Transverse colon (tissue), 4 donors: Measurements from ENCODE around the gene KRT84. TPM values are rescaled to one million over a fixed set of nuclear protein-coding genes. Genes with fewer than 3 reads are reported as not detected.

Experiments
- DNase-seq: peaks from one replicate; pipeline ENCODE4 v3.0.0-alpha.2; 2019
- H3K27ac ChIP-seq, 4 donors: fragments of 200-600 bp; sonication (generic); 2 replicates each; pipeline ENCODE4 v1.5.1; 2016 to 2018; ENCODE audit warnings: inconsistent platforms in 4 of 4
- H3K27me3 ChIP-seq: fragments of 200-600 bp; sonication (generic); 2 replicates; pipeline ENCODE4 v1.5.1; 2017; ENCODE audit warnings: inconsistent platforms
- H3K36me3 ChIP-seq, 4 donors: fragments of 200-600 bp; sonication (generic); 2 replicates each; pipeline ENCODE4 v1.5.1; 2017 to 2019; ENCODE audit warnings: inconsistent platforms in 4 of 4
- H3K4me1 ChIP-seq, 4 donors: fragments of 200-600 bp; sonication (generic); 2 replicates each; pipeline ENCODE4 v1.5.1; 2017 to 2020; ENCODE audit warnings: inconsistent platforms in 4 of 4
- H3K4me3 ChIP-seq, 4 donors: fragments of 200-600 bp; sonication (generic); 1 replicate in 1 of 4; 2 replicates in 3 of 4; pipeline versions ENCODE4 v1.5.1 to v1.6.1; 2017 to 2019; ENCODE audit warnings: inconsistent platforms in 4 of 4
- H3K9me3 ChIP-seq, 2 donors: fragments of 200-600 bp; sonication (generic); 2 replicates each; pipeline ENCODE4 v1.5.1; 2017 to 2019; ENCODE audit warnings: inconsistent platforms in 2 of 2
- CTCF ChIP-seq, 5 experiments: fragments of 200-600 bp in 3 of 5; fragments of 450-650 bp in 2 of 5; sonication (generic) in 3 of 5; IDR thresholded peaks; 1 replicate in 2 of 5; 2 replicates in 3 of 5; pipeline ENCODE4 v1.5.1; 2016 to 2017; ENCODE audit warnings: antibody characterized with exemption in 5 of 5, inconsistent platforms in 3 of 5, mild to moderate bottlenecking in 2 of 5, moderate library complexity in 1 of 5
- EP300 ChIP-seq: sonication (generic); formaldehyde crosslinking; IDR thresholded peaks from one replicate; pipeline ENCODE4 v1.6.1; 2017; ENCODE audit warnings: antibody characterized with exemption, low read depth
- POLR2A ChIP-seq: fragments of 450-650 bp; IDR thresholded peaks from one replicate; pipeline ENCODE4 v1.6.1; 2016; ENCODE audit warnings: antibody characterized with exemption, mild to moderate bottlenecking, moderate library complexity
- POLR2AphosphoS5 ChIP-seq, 3 donors: sonication (generic); formaldehyde crosslinking; IDR thresholded peaks; one replicate each; pipeline ENCODE4 v1.6.1; 2016; ENCODE audit warnings: antibody characterized with exemption in 3 of 3
- WGBS, 2 donors: methylation state at CpG; one replicate each; pipeline ENCODE4 v1.1.5; 2018; ENCODE audit warnings: low coverage in 1 of 2; 5-methylcytosine and 5-hydroxymethylcytosine counted together
- in situ Hi-C, 4 donors: fragments of 200-750 bp; cut with MboI; loops; one replicate each; pipeline versions ENCODE4 v1.15.0 to v1.15.1; 2017; ENCODE audit warnings: low sequenced_read_pairs in 3 of 4, low pct_ligation_motif_present in 1 of 4, low pct_unique_long_range_greater_than_20kb in 1 of 4
- intact Hi-C: fragments of 100-400 bp; cut with DNase I; formaldehyde crosslinking; loops from one replicate; pipeline ENCODE4 v1.15.1; 2023; ENCODE audit warnings: low total_unique reads
- total RNA-seq, 4 donors: library from RNA; depleted of rRNA; stranded (reverse); fragments of >200 nt; gene quantifications; one replicate each; pipeline ENCODE4 v1.1.0, GENCODE V29; 2016

Gene KRT84
- total RNA-seq, 4 donors from 2014 or later, result not detected

- 70% methylated on average over 2 of the region's 2 CpGs; no CpG with 5 or more reads in 1 of the 2 donors for WGBS, 2 donors
Observed at GRCh38 chr12:52352951-52353350, 32.5 kb downstream of the KRT84 start.

GRCh38 chr12:52351196-52352059 is 34.0 kb downstream of the KRT84 start:
- DNase-seq, result no peak
- TF ChIP-seq POLR2A (no peak), CTCF (IDR thresholded peaks at IDR 0.05) (no peak), POLR2AphosphoS5 (IDR thresholded peaks at IDR 0.05) (no peak), EP300 (no peak)
- 39 to 59% methylated on average over 5 to 9 of the region's 9 CpGs for WGBS, 2 donors
- in situ Hi-C loops, result no loop called here
- Histone ChIP-seq H3K4me1 (no peaks in the 10 kb centered on the region), H3K36me3 (no peaks in the 10 kb centered on the region), H3K4me3 (no peak overlapping the region), H3K27ac (no peak overlapping the region), H3K9me3 (no peaks in the 10 kb centered on the region), H3K27me3 (no peaks in the 10 kb centered on the region)
- intact Hi-C loops, result no loop called here

More at GRCh38 chr12:52352951-52353350, 32.5 kb downstream of the KRT84 start:
- Histone ChIP-seq H3K27ac (no peak overlapping the region), H3K9me3 (no peaks in the 10 kb centered on the region), H3K4me3 (no peak overlapping the region), H3K4me1 (no peaks in the 10 kb centered on the region), H3K27me3 (no peaks in the 10 kb centered on the region), H3K36me3 (no peaks in the 10 kb centered on the region)
- no peak for TF ChIP-seq CTCF (IDR thresholded peaks at IDR 0.05)
- TF ChIP-seq POLR2A, result no peak
- TF ChIP-seq EP300, result no peak
- no peak for TF ChIP-seq POLR2AphosphoS5 (IDR thresholded peaks at IDR 0.05)
- in situ Hi-C loops (no loop called here), intact Hi-C loops (no loop called here)
- DNase-seq, result no peak

GRCh38 chr12:52350786-52351185 is 34.7 kb downstream of the KRT84 start:
- no peak for TF ChIP-seq POLR2A
- Histone ChIP-seq H3K27me3 (no peaks in the 10 kb centered on the region), H3K4me1 (no peaks in the 10 kb centered on the region), H3K27ac (no peak overlapping the region), H3K4me3 (no peak overlapping the region), H3K36me3 (no peaks in the 10 kb centered on the region), H3K9me3 (no peaks in the 10 kb centered on the region)
- intact Hi-C loops, result no loop called here
- in situ Hi-C loops, result no loop called here
- 76 to 100% methylated on average over 1 to 5 of the region's 5 CpGs for WGBS, 2 donors
- DNase-seq, result no peak

GRCh38 chr12:52350021-52350620 is 35.3 kb downstream of the KRT84 start:
- no peaks in the 10 kb centered on the region for H3K27me3 ChIP-seq
- no peak overlapping the region for H3K4me3 ChIP-seq
- H3K27ac ChIP-seq, result no peak overlapping the region
- no peaks in the 10 kb centered on the region for H3K4me1 ChIP-seq
- no peak for DNase-seq
- in situ Hi-C loops (no loop called here), intact Hi-C loops (no loop called here)
- 92% methylated on average over 8 of the region's 8 CpGs; no CpG with 5 or more reads in 1 of the 2 donors for WGBS, 2 donors
- H3K36me3 ChIP-seq, result no peaks in the 10 kb centered on the region
- no peaks in the 10 kb centered on the region for H3K9me3 ChIP-seq
- TF ChIP-seq EP300, result no peak
- no peak for TF ChIP-seq POLR2A

- H3K27ac ChIP-seq, result no peak overlapping the region
- 65 to 74% methylated on average over 5 to 6 of the region's 6 CpGs for WGBS, 2 donors
- no peak for TF ChIP-seq CTCF (IDR thresholded peaks at IDR 0.05)
- TF ChIP-seq POLR2A, result no peak
- no peak for TF ChIP-seq POLR2AphosphoS5 (IDR thresholded peaks at IDR 0.05)
- TF ChIP-seq EP300, result no peak
- H3K4me3 ChIP-seq, result no peak overlapping the region
- no peaks in the 10 kb centered on the region for H3K36me3 ChIP-seq
- no peak for DNase-seq
- H3K4me1 ChIP-seq, result no peaks in the 10 kb centered on the region
- intact Hi-C loops, result no loop called here
- in situ Hi-C loops, result no loop called here
- no peaks in the 10 kb centered on the region for H3K9me3 ChIP-seq
- H3K27me3 ChIP-seq, result no peaks in the 10 kb centered on the region
Observed at GRCh38 chr12:52349196-52349595, 36.3 kb downstream of the KRT84 start.
